Measurements from ENCODE around the gene SLC10A7. TPM values are rescaled to one million over a fixed set of nuclear protein-coding genes. Genes with fewer than 3 reads are reported as not detected.

Gene SLC10A7
- total and polyA plus RNA-seq, 2 of the 4 experiments (the other 2 are of a cell fraction), result 5.2 to 8.4 TPM

GRCh38 chr4:146371812-146372211 is 149.9 kb downstream of the SLC10A7 start:
- BruUV-seq (replicated peaks), result no TSS peak
- CTCF ChIA-PET, result no interaction called here
- in situ Hi-C loops (cut with MboI; ENCODE audit: low sequenced_read_pairs), result no loop called here
- Histone ChIP-seq H3K9ac (ENCODE audit: low read depth, low read length) (no peak overlapping the region), H3K4me3 (ENCODE audit: insufficient read depth, low read depth, low read length) (no peak overlapping the region), H2BK120ac (ENCODE audit: low read depth, low read length) (no peak overlapping the region), H3K18ac (ENCODE audit: low read depth, low read length) (no peak overlapping the region), H2BK15ac (ENCODE audit: low read depth, low read length) (no peak overlapping the region), H2BK20ac (ENCODE audit: low read depth, low read length) (no peak overlapping the region), H3K9me3 (ENCODE audit: control insufficient read depth, insufficient read depth, low read length) (no peaks in the 10 kb centered on the region), H3K4me2 (ENCODE audit: low read depth, low read length) (no peak overlapping the region), H2AFZ (replicated peaks; ENCODE audit: low read length, poor library complexity) (no peak overlapping the region), H2AK9ac (replicated peaks; ENCODE audit: low read depth, low read length, poor library complexity) (no peak overlapping the region), H3K23ac (ENCODE audit: low read depth, low read length) (no peak overlapping the region), H3K36me3 (ENCODE audit: control insufficient read depth, insufficient read depth, low read length) (no peaks in the 10 kb centered on the region), H3K27me3 (ENCODE audit: control insufficient read depth, insufficient read depth, low read length) (no peaks in the 10 kb centered on the region), H3K27ac (ENCODE audit: insufficient read depth, low read length) (no peak overlapping the region), H4K8ac (ENCODE audit: low read depth in 2 of 2, low read length in 2 of 2) (no peak overlapping the region), H2AK5ac (ENCODE audit: low read depth, low read length) (no peak overlapping the region), H3K56ac (ENCODE audit: extremely low read depth, insufficient read depth, low read length) (no peak overlapping the region), H4K91ac (ENCODE audit: insufficient read depth, low read depth, low read length) (no peak overlapping the region), H3K79me1 (ENCODE audit: low read depth in 1 of 2, low read length in 2 of 2) (no peaks in the 10 kb centered on the region; a peak in 1 of 4 replicates), H3K4me1 (ENCODE audit: control insufficient read depth, insufficient read depth, low read length) (no peaks in the 10 kb centered on the region), H4K5ac (ENCODE audit: low read depth, low read length) (no peak overlapping the region), H3K9me1 (ENCODE audit: insufficient read depth, low read length) (no peaks in the 10 kb centered on the region), H4K20me1 (ENCODE audit: insufficient read depth, low read length) (no peaks in the 10 kb centered on the region), H3K4ac (ENCODE audit: low read depth, low read length) (no peak overlapping the region), H3K14ac (replicated peaks; ENCODE audit: low read depth, low read length) (no peak overlapping the region), H2BK5ac (ENCODE audit: low read depth, low read length, poor library complexity, severe bottlenecking) (no peak overlapping the region)
- DNase-seq (no peak), ATAC-seq (ENCODE audit: low read depth) (no peak)
- no peak for TF ChIP-seq RCOR1 (IDR thresholded peaks at IDR 0.05; ENCODE audit: insufficient replicate concordance, low read length)
- no peak for TF ChIP-seq CHD1 (IDR thresholded peaks at IDR 0.05; ENCODE audit: low read depth, low read length)
- no peak for TF ChIP-seq FOS (IDR thresholded peaks at IDR 0.05; ENCODE audit: low read depth, low read length)
- no peak for TF ChIP-seq ELK1 (IDR thresholded peaks at IDR 0.05; ENCODE audit: borderline replicate concordance, low read depth, low read length)
- no peak for TF ChIP-seq SMC3 (IDR thresholded peaks at IDR 0.05; ENCODE audit: low read depth, low read length)
- TF ChIP-seq, protein P1, sequence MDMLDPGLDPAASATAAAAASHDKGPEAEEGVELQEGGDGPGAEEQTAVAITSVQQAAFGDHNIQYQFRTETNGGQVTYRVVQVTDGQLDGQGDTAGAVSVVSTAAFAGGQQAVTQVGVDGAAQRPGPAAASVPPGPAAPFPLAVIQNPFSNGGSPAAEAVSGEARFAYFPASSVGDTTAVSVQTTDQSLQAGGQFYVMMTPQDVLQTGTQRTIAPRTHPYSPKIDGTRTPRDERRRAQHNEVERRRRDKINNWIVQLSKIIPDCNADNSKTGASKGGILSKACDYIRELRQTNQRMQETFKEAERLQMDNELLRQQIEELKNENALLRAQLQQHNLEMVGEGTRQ (IDR thresholded peaks at IDR 0.05; ENCODE audit: low read depth, low read length), result no peak
- no peak for TF ChIP-seq BHLHE40 (IDR thresholded peaks at IDR 0.05; ENCODE audit: low read depth, low read length)
- TF ChIP-seq RFX5 (IDR thresholded peaks at IDR 0.05; ENCODE audit: low read depth, low read length), result no peak
- TF ChIP-seq POLR2A (IDR thresholded peaks at IDR 0.05; ENCODE audit: low read depth, low read length), result no peak
- TF ChIP-seq, protein P2, sequence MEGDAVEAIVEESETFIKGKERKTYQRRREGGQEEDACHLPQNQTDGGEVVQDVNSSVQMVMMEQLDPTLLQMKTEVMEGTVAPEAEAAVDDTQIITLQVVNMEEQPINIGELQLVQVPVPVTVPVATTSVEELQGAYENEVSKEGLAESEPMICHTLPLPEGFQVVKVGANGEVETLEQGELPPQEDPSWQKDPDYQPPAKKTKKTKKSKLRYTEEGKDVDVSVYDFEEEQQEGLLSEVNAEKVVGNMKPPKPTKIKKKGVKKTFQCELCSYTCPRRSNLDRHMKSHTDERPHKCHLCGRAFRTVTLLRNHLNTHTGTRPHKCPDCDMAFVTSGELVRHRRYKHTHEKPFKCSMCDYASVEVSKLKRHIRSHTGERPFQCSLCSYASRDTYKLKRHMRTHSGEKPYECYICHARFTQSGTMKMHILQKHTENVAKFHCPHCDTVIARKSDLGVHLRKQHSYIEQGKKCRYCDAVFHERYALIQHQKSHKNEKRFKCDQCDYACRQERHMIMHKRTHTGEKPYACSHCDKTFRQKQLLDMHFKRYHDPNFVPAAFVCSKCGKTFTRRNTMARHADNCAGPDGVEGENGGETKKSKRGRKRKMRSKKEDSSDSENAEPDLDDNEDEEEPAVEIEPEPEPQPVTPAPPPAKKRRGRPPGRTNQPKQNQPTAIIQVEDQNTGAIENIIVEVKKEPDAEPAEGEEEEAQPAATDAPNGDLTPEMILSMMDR (conservative IDR thresholded peaks at IDR 0.05; ENCODE audit: low read depth, low read length), result no peak
- no peak for TF ChIP-seq RAD21 (IDR thresholded peaks at IDR 0.05; ENCODE audit: low read length)
- no peak for TF ChIP-seq MAFK (IDR thresholded peaks at IDR 0.05; ENCODE audit: low read depth, low read length)
- no peak for TF ChIP-seq NFE2L2 (IDR thresholded peaks at IDR 0.05; ENCODE audit: low read depth, low read length)
- no peak for TF ChIP-seq MAZ (IDR thresholded peaks at IDR 0.05; ENCODE audit: borderline replicate concordance, low read depth, low read length)
- TF ChIP-seq CEBPB (IDR thresholded peaks at IDR 0.05; ENCODE audit: low read depth, low read length), result no peak
- dilution Hi-C loops (cut with HindIII; ENCODE audit: low sequenced_read_pairs, unreplicated experiment), result no loop called here
- POLR2A ChIA-PET (ENCODE audit: unreplicated experiment), result no interaction called here
- intact Hi-C loops (cut with micrococcal nuclease), result no loop called here
- no CpG with 5 or more reads among the region's 1 CpG for WGBS, 2 experiments (ENCODE audit: extremely low coverage in 2 of 2, insufficient read length in 1 of 2)
